Neural cell (in vitro differentiated cells): Measurements from ENCODE around the gene GORASP2.

Experiments used
- CTCF ChIP-seq: fragments of 450-650 bp; IDR thresholded peaks from 2 replicates; pipeline ENCODE4 v1.5.1; 2014; ENCODE audit warnings: antibody characterized with exemption, mild to moderate bottlenecking, moderate library complexity; ENCODE audit not compliant: poor library complexity, severe bottlenecking
- EP300 ChIP-seq: fragments of 450-650 bp; conservative IDR thresholded peaks from 2 replicates; pipeline ENCODE4 v1.6.1; 2014; ENCODE audit warnings: antibody characterized with exemption, mild to moderate bottlenecking, moderate library complexity; ENCODE audit not compliant: poor library complexity, severe bottlenecking
- EZH2 ChIP-seq: fragments of 200-600, 300-800 bp; shearing (Covaris generic), sonication (generic); IDR thresholded peaks from 2 replicates; pipeline ENCODE4 v1.6.1; 2014; ENCODE audit warnings: antibody characterized with exemption, low read length, borderline replicate concordance, mild to moderate bottlenecking; ENCODE audit not compliant: insufficient read depth, poor library complexity, severe bottlenecking
- MXI1 ChIP-seq: fragments of 450-650 bp; conservative IDR thresholded peaks from 2 replicates; pipeline ENCODE4 v1.6.1; 2014; ENCODE audit warnings: antibody characterized with exemption, mild to moderate bottlenecking; ENCODE audit not compliant: poor library complexity, severe bottlenecking
- POLR2AphosphoS5 ChIP-seq: IDR thresholded peaks from 2 replicates; pipeline ENCODE4 v1.6.1; 2012
- RAD21 ChIP-seq: fragments of 450-650 bp; conservative IDR thresholded peaks from 2 replicates; pipeline ENCODE4 v1.6.1; 2014; ENCODE audit warnings: antibody characterized with exemption, mild to moderate bottlenecking, moderate library complexity
- REST ChIP-seq: IDR thresholded peaks from 2 replicates; pipeline ENCODE4 v1.6.1; 2012; ENCODE audit warnings: borderline replicate concordance
- SMC3 ChIP-seq: fragments of 450-650 bp; conservative IDR thresholded peaks from 2 replicates; pipeline ENCODE4 v1.6.1; 2014; ENCODE audit warnings: antibody characterized with exemption, mild to moderate bottlenecking, moderate library complexity; ENCODE audit not compliant: poor library complexity
- TAF1 ChIP-seq: IDR thresholded peaks from 2 replicates; pipeline ENCODE4 v1.6.1; 2012; ENCODE audit warnings: low read depth

GRCh38 chr2:171016125-171016524 lies 87.1 kb downstream of the GORASP2 start:
- TF ChIP-seq EP300 (no peak), CTCF (no peak), TAF1 (no peak), EZH2 (no peak), POLR2AphosphoS5 (no peak), REST (no peak), RAD21 (no peak), MXI1 (no peak), SMC3 (no peak)
